Measurements from ENCODE around the gene C19orf81. TPM values are rescaled to one million over a fixed set of nuclear protein-coding genes. Genes with fewer than 3 reads are reported as not detected.

The C19orf81 gene
- total RNA-seq, 1 donor from 2014 or later, result not detected

GRCh38 chr19:50708179-50708879, 59.1 kb downstream of the C19orf81 start:
- no peak for DNase-seq (ENCODE audit: low read depth)

Other genes with a start within 250 kb of the C19orf81 start
- 0.73 and 2.4 TPM in 2 replicates for gene SPIB, start 230.5 kb upstream of the C19orf81 start, total RNA-seq
- 65.8 and 124 TPM in 2 replicates for gene MYBPC2, start 216.6 kb upstream of the C19orf81 start, total RNA-seq
- gene EMC10, start 172.9 kb upstream of the C19orf81 start, total RNA-seq, result 207 and 210 TPM in 2 replicates
- gene GARIN5A, start 172.6 kb upstream of the C19orf81 start, total RNA-seq, result 1.5 and 3.0 TPM in 2 replicates
- gene JOSD2, start 138.3 kb upstream of the C19orf81 start, total RNA-seq, result 29.8 and 39.9 TPM in 2 replicates
- not detected in 2 replicates for gene ASPDH, start 135.5 kb upstream of the C19orf81 start, total RNA-seq
- 0.05 TPM in 1 of 2 replicates, not detected in the other for gene LRRC4B, start 81.0 kb upstream of the C19orf81 start, total RNA-seq
- not detected in 2 replicates for gene SYT3, start 9.6 kb upstream of the C19orf81 start, total RNA-seq
- gene SHANK1, start 70.4 kb downstream of the C19orf81 start, total RNA-seq, result 32.3 and 38.1 TPM in 2 replicates
- gene CLEC11A, start 73.9 kb downstream of the C19orf81 start, total RNA-seq, result 35.5 and 39.1 TPM in 2 replicates
- gene GPR32, start 121.0 kb downstream of the C19orf81 start, total RNA-seq, result not detected in 2 replicates
- gene ACP4, start 141.0 kb downstream of the C19orf81 start, total RNA-seq, result not detected in 2 replicates
- gene KLK1, start 174.3 kb downstream of the C19orf81 start, total RNA-seq, result not detected in 2 replicates
- not detected in 2 replicates for gene KLK15, start 184.1 kb downstream of the C19orf81 start, total RNA-seq
- not detected in 2 replicates for gene KLK3, start 205.5 kb downstream of the C19orf81 start, total RNA-seq
- not detected in 2 replicates for gene KLK2, start 224.0 kb downstream of the C19orf81 start, total RNA-seq

All from myocyte (in vitro differentiated cells).